Germinal center (tissue), 1 donor: ENCODE results near the gene CENPO.
A peak's percentile ranks its signal among the peaks of the same experiment; 100 is the strongest.
"Not testable (repeated sequence)": the region's sequence is repeated elsewhere in the genome, so short reads cannot be mapped to it uniquely, and the experiment has no call there.

ENCODE experiments used
- DNase-seq: peaks from one replicate; pipeline ENCODE4 v3.0.0; 2012; ENCODE audit warnings: mixed read lengths, low spot score

CENPO gene

DNA sequence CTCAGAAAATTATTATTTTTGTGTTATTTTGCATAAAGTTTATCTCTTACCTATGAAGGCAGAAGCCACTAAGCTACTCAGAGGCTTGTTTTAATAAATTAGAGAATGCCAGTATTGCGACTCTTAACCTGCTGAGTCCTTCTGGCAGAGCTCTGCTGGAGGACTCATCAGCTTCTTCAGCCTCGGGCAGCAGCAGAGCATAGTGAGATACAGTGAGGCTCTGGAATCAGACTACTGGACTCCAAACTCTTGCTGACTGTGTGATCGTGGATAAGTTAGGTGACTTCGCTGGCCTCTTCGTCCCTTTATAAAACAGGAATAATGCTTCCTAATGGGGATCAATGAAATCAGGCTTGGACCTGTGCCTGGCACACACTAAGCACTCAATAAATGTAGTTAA lies 1.8 kb upstream of the CENPO start:
- no peak for DNase-seq

DNA sequence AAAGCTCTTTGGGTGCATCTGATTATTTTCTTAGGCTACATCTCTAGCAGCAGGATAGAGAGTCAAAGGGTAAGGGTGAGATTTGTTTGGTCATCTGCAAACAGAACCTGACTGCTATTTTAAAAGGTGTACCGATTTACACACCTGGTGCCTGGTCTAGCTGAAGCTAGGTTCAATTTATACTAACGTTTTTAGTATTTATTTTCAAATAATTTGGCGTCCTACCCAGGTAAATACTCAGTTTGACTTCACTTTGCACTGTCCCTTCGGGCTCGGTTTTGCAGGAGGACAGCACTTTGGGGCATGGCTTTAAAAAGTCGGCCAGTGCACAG lies 717 bp upstream of the CENPO start:
- DNase-seq, result no peak

DNA sequence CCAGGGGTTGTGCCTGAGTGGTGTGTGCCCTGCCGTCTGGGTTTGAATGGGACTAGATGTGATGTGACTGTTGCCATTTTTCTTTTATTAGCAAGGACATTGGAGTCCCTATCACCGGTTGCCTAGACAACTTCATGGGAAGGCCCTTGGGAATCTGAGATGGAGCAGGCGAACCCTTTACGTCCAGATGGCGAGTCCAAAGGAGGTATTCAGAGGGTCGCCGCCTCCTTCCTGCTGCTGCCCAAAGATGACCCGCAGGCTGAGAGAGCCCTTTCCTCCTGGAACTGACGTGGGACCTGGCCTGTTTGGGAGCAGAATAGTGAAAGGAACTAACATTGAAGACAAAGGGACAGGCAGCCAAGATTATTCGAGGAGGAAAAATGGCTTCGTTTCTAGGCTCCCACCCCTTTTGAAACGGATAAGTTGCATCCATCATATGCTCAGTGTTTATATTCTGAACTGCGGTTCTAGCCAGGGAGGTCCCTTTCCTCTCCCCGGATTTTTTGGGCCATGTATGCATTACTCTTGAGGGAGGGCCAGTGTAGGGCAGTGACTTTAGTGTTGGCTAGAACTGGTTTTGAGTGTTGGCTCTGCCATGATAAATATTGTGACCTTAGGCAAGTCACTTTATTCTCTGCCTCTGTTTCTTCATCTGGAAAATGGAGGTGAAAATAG lies 673 bp downstream of the CENPO start:
- DNase-seq, result peak; percentile 8

DNA sequence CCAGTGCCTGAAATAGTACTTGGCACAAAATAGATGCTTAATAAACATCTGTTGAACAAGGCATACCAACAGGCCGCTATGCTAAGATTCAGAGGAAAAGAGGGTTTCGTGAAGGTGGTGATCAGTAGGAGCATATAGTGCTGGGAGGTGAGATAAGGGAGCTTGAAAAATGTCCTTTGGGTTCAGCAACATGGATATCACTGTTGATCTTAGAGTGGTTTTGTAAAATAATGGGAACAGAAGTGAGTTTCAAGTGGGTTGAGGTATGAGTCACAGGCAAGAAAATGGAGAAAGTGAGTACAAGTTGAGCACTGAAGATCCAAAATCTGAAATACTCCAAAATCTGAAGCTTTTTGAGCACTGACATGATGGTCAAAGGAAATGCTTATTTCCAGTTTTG lies 4.4 kb downstream of the CENPO start:
- DNase-seq, result no peak

DNA sequence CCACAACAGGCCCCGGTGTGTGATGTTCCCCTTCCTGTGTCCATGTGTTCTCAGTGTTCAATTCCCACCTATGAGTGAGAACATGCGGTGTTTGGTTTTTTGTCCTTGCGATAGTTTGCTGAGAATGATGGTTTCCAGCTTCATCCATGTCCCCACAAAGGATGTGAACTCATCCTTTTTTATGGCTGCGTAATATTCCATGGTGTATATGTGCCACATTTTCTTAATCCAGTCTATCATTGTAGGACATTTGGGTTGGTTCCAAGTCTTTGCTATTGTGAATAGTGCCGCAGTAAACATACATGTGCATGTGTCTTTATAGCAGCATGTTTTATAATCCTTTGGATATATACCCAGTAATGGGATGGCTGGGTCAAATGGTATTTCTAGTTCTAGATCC lies 7.3 kb downstream of the CENPO start:
- not testable (repeated sequence) for DNase-seq

DNA sequence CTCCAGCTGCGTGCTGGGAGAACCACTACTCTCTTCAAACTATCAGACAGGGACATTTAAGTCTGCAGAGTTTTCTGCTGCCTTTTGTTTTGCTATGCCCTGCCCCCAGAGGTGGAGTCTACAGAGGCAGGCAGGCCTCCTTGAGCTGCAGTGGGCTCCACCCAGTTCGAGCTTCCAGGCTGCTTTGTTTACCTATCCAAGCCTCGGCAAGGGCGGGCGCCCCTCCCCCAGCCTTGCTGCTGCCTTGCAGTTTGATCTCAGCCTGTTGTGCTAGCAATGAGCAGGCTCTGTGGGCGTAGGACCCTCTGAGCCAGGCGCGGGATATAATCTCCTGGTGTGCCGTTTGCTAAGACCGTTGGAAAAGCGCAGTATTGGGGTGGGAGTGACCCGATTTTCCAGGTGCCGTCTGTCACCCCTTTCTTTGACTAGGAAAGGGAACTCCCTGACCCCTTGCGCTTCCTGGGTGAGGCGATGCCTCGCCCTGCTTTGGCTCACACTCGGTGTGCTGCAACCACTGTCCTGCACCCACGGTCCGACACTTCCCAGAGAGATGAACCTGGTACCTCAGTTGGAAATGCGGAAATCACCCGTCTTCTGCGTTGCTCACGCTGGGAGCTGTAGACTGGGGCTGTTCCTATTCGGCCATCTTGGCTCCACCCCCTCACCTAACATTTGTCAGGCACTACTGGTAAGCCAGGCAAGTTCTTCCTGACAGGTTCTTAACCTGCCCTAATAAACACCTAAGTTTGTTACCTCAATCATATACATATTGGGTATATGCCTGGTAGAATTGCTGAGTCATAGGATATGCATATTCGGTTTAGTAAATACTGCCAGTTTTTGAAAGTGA lies 12.8 kb downstream of the CENPO start:
- DNase-seq, result not testable (repeated sequence)

DNA sequence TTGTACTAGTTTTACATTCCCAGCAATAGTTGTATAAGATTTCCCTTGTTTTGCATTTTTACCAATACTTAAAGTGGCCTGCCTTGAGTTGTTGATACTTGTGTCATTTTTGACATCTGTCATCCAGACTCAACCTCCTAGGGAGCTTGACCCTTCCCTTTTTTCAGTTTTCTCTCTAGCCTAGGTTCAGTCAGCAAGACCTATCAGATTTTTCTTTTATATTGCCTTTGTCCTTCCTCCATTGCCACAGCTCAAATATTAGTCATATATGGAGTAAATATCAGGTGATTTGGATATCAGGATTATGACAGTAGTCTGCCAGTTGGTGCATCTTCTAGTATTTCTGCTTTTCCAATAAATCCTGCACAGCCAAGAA lies 13.4 kb downstream of the CENPO start:
- no peak for DNase-seq

DNA sequence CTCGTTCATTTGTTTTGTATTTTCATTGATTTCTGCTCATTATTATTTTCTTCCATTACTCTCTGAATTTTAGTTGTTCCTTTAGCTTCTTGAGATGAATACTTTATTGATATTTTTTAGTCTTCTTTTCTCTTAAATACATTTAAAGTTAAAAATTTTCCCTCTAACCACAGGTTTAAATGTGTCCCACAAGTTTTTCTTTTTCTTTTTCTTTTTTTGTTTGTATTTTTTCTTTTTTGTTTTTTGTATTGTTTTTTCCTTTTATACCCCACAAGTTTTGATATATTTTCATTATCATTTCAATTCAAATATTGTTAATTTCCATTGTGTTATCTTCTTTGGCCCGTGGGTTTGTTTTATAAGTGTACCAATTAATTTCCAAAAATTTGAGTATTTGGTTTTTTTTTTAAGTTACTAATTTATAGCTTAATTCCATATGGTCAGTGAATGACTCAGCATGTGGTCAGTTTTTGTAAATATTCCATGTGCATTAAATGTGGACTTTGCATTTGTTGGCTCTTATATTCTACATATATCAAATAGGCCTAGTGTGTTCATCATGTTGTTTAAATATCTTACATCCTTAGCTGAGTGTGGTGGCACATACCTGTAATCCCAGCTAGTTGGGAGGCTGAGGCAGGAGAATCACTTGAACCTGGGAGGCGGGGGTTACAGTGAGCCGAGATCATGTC lies 16.2 kb downstream of the CENPO start:
- no peak for DNase-seq

DNA sequence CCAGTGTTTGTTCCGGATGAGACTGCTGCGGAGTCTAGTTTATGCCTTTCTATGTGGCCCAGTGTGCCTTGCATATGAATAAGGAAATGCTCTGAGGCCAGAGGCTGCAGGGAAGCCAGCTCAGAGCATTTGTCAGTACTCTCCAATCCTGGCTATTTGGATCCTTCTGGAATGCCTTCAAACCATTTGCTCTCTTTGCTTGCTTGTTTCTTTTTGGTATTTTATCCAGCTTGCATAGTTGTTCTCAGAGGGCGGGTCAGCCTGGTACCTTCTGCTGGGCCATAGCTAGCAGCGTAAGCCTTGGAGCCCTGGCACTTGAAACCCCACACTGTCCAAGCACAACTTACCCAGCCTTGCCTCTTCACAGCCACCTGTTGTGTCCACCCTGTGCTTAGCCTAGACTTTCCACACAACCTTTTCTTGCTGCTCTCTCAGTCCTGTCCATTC lies 20.5 kb downstream of the CENPO start:
- no peak for DNase-seq

DNA sequence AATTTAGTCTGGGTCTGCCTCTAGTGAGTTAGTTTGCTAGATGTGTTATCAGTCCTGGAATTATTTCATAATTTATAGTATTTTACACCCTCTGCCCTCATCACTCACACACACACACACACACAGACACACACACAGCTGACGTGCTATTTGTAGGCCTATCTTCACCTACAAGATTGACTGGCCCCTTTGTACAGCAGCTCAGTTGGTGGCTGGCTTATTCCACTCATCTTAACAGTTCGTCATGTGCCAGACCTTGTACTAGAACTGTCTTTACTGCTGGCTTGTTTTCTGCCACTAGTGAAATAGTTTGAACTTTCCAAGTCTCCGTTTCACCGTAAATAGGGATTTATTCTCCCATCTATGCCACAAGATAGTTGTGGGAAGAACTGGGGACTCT lies 21.3 kb downstream of the CENPO start:
- DNase-seq, result no peak

DNA sequence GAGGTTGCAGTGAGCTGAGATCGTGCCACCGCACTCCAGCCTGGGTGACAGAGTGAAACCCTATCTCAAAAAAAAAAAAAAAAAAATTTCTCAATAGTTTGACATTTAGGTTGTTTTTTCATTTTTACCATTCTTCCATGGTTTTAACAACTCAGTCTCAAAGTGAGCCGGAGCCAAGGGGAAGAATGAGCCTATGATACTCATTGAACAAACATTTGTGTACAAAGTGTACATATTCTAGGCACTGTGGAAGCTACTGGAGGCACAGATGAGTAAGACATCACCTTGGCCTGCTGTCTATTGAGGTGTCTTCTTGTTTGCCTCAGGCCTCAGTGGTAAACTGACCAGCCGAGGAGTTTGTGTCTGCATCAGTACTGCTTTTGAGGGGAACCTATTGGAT lies 21.9 kb downstream of the CENPO start:
- DNase-seq, result no peak

DNA sequence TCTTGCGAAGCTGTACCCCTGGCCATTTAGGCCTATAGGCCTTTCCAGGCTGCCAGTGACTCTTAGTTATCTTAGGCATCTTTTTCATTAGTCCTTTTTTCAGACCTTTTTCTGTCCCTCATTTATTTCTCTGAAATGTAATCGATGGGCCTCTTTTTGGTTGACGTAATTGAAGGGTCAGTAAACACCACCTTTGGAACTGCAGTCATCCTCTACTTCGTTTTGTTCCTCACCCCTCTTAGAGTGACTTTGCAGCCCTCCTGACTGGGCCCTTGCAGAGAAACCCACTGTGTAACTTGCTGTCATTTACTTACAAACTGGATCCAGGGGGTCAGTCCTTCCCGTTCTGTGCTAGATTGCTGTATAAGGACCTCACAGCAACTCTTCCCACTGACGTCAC lies 23.2 kb downstream of the CENPO start:
- no peak for DNase-seq

DNA sequence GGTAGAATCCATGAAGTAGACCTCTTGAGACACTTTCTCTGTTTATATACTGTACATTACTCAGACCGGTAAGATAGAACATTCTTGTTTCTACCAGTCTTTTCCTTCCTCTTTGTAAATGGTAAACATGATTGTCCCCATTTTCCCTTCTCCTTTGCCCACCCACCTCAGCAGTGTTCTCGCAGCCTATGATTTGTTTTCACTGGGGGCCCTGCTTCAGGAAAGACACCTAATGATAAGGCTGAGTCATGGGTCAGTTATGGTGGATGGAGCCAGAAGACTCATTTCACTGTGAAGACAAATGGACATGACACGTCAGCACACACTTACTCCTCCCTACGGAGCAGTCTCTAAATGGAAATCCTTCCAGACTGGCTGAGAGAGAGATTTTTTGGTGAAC lies 23.7 kb downstream of the CENPO start:
- no peak for DNase-seq

DNA sequence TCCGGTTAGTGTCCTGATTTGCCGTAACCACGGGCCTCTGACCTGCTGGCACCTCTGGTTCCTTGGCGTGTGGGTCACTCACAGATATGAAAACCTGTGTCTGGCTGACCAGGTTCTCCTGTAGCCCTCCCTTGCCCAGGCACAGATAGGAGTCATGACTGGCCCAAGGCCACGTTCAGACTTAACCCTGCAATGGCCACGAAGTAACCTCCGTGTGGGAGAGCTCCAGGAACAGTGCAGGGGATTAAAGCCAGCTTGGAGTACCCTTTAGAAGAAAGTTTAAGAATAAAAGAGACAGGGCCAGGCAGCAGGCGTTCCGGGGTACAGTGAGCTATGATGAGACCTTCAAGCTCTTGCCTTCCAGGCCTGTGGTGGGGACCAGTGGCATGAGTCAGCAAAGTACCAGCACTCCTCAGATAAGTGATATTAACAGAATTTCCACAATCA lies 25.5 kb downstream of the CENPO start:
- no peak for DNase-seq

DNA sequence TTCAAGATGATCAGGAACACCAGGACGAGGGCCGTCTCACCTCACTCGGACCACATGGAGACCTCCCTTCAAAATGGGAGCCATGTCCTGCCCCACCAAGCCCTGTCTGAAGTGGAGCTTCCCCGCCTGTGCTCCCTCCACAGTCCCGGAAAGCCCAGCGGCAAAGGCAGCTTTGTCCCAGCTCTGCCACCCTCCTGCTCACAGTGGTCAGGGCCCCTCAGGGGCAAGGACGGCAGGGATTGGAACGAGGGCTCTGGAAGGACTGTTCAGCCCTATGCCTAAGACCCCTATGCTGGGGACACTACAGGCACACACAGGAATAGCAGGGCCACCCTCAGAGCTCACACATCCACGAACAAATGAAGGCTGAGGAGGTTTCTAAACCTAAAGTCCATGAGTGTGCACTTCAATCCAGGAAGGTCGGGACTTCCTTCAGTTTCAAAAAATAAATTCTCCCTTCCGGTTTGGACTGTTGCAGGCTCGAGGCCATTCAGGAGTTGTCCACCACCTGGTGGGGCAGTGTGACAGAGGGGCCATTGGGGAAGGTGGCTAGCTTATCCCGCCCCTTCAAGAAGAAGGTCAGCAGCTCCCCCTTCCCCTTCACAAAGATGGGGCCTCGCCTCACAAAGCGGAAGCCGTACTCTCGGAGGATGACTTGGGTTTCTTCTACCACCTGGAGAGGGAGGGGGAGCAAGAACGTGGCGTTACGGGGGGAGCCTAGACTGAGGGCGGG lies 26.4 kb downstream of the CENPO start:
- no peak for DNase-seq

DNA sequence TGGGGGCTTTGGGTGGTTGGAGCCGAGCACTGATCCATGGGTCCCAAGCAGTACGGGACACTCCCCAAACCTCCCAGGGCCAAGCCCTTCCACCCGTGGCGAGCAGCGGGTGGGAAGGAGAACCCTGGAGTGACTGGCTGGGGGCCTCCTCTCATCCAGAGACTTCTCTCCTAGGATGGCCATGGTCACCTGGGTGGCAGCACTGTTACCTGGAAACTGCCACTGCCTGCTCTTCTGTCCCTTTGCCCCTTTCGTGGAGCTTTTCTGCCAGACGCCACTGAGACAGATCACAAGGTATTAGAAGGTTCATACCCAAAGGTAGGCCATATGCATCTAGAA lies 26.9 kb downstream of the CENPO start:
- no peak for DNase-seq

DNA sequence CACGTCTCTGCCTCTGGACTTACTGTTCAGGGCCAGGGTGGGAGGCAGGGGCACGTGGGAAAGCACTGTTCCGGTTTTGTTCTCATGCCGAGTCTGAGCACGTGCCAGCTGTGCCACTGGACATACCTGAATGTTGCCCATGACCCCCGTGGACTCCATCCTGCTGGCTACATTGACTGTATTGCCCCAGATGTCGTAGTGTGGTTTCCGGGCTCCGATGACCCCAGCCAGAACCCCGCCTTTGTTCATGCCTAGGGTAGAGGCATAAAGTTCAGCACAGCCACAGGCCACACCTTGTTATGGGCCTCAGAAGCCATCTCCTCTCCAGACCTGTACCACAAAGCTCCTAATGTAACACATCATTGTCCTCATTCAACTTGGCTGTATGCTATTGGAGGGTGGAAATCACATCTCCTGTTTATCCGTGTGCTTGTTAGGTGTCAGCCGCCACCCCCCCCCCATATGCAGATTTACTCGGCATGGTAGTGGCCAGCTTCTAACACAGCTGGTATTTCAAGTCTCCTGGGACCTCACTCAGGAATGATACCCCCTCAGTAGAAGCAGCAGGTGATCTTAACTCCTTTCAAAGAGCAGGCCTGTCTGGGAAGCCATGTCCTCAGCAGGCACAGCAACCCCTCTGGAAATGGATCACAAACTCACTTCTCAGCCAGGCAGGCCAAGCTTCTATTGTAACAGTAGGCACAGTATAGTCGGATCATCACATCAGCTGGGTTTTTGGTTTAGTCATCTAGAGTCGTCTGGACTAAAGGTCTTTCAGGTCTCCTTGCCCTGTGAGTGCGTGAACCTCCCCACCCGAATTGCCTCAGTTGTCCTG lies 27.6 kb downstream of the CENPO start:
- no peak for DNase-seq

DNA sequence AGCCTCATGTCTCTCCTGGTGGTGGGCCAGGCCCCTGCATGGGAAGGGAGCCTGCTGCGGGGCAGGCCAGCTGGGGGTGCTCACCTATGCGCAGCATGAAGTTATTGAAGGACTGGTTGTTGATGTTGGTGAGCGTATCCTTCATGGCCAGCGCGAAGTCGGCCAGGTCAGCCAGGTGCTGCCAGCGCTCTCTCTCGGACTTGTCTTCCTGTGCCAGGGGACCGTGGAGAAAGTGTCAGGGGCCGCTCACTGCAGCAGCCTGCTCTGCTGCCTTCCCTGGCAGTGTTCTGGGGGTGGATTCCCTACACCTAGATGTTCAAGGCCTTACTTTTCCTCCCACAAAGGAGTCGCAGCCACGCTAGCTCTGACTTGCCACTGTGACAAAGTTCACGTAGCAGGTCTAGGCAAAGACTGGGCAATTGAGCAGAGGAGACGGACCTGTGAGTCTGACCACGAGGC lies 28.2 kb downstream of the CENPO start:
- DNase-seq, result no peak

DNA sequence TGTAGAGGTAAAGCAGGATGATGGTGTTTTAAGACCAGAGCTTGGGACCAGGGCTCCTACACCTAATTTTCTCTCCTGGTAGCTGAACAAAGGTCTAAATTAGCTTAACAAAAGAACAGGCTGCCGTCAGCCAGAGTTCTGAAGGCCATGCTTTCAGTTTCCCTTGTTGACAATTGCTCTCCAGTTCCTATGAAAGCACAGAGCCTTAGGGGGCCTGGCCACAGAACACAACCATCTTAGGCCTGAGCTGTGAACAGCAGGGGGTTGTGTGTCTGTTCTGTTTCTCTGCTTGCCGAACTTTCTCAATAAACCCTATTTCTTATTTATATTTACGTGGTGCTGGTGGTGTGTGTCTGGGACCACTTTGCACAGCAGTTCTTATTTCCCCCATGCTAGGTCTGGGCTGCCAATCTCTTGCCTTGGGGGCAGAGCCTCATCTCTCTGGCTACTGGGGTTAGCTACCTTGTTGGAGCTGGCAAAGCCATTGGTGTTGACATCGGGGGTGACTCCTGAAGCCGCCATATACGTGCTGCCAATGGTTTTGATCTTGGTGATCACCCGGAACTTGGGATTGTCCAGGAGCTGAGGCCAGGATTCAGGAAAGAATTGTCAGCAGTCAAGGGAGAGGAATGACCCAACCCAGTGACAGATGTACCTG lies 29.0 kb downstream of the CENPO start:
- DNase-seq, result no peak

DNA sequence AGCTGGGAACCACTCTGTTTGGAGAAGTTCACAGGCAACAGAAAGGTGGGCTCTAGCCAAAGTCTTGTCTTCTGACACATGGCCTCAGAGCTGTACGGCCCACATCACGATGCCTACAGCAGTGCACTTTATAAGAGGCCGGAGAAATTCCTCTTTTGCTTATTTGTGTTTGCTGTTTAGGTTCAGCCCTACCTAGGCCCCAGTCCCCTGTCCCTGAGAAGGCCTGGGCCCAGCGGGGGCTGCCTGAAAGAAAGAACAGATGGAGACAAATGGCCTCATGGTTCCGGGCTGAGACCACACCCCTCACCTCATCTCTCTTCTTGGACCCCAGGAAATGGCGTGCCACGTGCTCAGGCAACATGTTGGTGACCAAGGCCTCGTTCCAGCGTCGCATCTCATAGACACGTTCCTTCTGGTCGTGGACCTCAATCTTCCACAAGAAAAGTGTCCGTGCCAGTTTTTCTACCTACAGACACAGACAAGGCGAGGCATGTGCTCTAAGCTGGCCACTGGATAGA lies 30.9 kb downstream of the CENPO start:
- no peak for DNase-seq
